Brain microvascular endothelial cell (primary cell): ENCODE data around the gene PIWIL4.
"Not testable (repeated sequence)": the region's sequence is repeated elsewhere in the genome, so short reads cannot be mapped to it uniquely, and the experiment has no call there.

ENCODE experiments used
- DNase-seq: peaks from one replicate; pipeline ENCODE4 v3.0.0-alpha.2; 2020
- H3K27ac ChIP-seq: fragments of 250-450 bp; sonication (Bioruptor Pico); 2 replicates; pipeline ENCODE4 v1.5.1; 2020; ENCODE audit warnings: mild to moderate bottlenecking, moderate library complexity
- H3K27me3 ChIP-seq: fragments of 250-450 bp; sonication (Bioruptor Pico); replicated peaks from 2 replicates; pipeline ENCODE4 v1.5.1; 2020; ENCODE audit warnings: mild to moderate bottlenecking
- H3K36me3 ChIP-seq: fragments of 250-450 bp; sonication (Bioruptor Pico); replicated peaks from 2 replicates; pipeline ENCODE4 v1.5.1; 2020; ENCODE audit warnings: mild to moderate bottlenecking
- H3K4me3 ChIP-seq: 2 replicates; pipeline ENCODE4 v1.5.1; 2011; ENCODE audit warnings: low read depth, mild to moderate bottlenecking, control low read depth, low read length, moderate library complexity
- in situ Hi-C: cut with HindIII; loops from 2 replicates; pipeline ENCODE4 v1.10.0; 2017; ENCODE audit warnings: low sequenced_read_pairs, low pct_ligation_motif_present
- TF ChIP-seq, protein P1 (sequence below): IDR thresholded peaks from 2 replicates; pipeline ENCODE4 v1.5.1; 2011; ENCODE audit warnings: low read depth, mild to moderate bottlenecking, moderate library complexity, low read length, control low read depth, inconsistent platforms; ENCODE audit errors: missing control alignments

The PIWIL4 gene

DNA sequence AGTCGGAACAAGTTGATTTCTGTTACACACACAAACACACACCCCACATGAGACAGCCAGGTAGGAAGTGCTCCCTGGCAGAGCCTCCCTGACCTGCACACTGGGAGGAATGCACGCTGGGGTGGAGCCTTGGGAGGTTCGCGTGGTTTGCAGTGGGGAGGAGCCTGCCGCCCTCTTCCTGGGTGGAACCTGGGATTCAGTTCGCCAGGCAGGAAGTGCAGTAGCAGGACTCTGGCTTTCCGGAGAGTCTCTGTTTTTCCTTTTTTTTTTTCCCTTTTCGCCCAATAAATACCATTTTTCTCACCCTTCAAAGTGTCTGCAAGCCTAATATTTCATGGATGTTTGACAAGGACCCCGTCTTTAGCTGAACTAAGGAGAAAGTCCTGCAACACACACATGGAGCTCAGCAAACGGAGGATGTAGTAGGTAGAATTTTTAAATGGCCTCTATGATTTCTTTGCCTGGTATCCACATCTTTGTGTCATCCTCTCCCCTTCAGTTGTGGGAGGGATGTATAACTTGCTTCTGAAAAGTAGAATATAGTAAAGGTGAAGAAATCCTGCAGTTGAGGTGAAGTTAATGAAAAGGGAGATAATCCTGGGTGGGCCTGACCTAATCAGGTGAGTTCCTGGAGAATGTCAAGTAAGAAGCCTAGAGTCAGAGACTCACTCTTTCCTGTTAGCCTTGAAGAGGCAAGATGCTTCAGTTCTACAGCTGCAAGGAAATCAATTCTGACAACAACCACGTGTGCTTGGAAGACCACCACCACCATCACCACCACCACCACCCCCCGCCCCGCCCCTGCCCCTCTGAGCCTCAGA is 72.9 kb downstream of the PIWIL4 start:
- Histone ChIP-seq H3K4me3 (no peak overlapping the region), H3K27ac (no peak overlapping the region), H3K36me3 (no peaks in the 10 kb centered on the region), H3K27me3 (no peaks in the 10 kb centered on the region)
- in situ Hi-C loops: no loop called here
- no peak for DNase-seq
- TF ChIP-seq, protein P1, sequence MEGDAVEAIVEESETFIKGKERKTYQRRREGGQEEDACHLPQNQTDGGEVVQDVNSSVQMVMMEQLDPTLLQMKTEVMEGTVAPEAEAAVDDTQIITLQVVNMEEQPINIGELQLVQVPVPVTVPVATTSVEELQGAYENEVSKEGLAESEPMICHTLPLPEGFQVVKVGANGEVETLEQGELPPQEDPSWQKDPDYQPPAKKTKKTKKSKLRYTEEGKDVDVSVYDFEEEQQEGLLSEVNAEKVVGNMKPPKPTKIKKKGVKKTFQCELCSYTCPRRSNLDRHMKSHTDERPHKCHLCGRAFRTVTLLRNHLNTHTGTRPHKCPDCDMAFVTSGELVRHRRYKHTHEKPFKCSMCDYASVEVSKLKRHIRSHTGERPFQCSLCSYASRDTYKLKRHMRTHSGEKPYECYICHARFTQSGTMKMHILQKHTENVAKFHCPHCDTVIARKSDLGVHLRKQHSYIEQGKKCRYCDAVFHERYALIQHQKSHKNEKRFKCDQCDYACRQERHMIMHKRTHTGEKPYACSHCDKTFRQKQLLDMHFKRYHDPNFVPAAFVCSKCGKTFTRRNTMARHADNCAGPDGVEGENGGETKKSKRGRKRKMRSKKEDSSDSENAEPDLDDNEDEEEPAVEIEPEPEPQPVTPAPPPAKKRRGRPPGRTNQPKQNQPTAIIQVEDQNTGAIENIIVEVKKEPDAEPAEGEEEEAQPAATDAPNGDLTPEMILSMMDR: no peak

- Histone ChIP-seq H3K4me3 (no peak overlapping the region), H3K27ac (no peak overlapping the region), H3K36me3 (no peaks in the 10 kb centered on the region), H3K27me3 (no peaks in the 10 kb centered on the region)
- TF ChIP-seq, protein P1: no peak
- no peak for DNase-seq
- in situ Hi-C loops: no loop called here
Observed at GRCh38 chr11:94641167-94641761, 74.1 kb downstream of the PIWIL4 start.

GRCh38 chr11:94643186-94643585 is 76.0 kb downstream of the PIWIL4 start:
- DNase-seq, in situ Hi-C loops, H3K27me3 ChIP-seq, H3K36me3 ChIP-seq, H3K4me3 ChIP-seq, H3K27ac ChIP-seq: not testable (repeated sequence)

GRCh38 chr11:94647926-94648325 is 80.8 kb downstream of the PIWIL4 start:
- Histone ChIP-seq H3K27ac (no peak overlapping the region), H3K4me3 (no peak overlapping the region), H3K36me3 (no peaks in the 10 kb centered on the region), H3K27me3 (no peaks in the 10 kb centered on the region)
- no peak for DNase-seq
- TF ChIP-seq, protein P1: no peak
- in situ Hi-C loops: no loop called here

DNA sequence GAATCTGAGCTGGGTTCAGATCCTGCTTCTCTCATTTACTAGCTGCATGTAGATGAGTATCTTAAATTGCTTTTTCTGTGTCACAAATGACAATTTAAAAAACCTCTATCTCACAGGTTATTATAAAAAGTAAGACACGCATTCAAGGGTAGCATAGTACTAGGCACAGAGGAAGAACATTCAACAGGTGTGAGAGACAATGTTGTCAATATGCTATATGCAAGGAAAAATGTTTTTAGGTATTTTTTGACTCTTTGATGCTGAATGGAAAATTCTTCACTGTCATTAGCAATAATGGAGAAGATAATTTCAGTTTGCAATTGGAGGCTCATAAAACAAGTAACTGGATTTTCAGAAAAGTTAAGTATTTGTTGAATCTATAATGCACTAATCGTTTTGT is 81.6 kb downstream of the PIWIL4 start:
- no peak for DNase-seq
- TF ChIP-seq, protein P1: no peak
- in situ Hi-C loops: no loop called here
- H3K36me3 ChIP-seq: no peaks in the 10 kb centered on the region
- no peak overlapping the region for H3K4me3 ChIP-seq
- no peak overlapping the region for H3K27ac ChIP-seq
- H3K27me3 ChIP-seq: no peaks in the 10 kb centered on the region

DNA sequence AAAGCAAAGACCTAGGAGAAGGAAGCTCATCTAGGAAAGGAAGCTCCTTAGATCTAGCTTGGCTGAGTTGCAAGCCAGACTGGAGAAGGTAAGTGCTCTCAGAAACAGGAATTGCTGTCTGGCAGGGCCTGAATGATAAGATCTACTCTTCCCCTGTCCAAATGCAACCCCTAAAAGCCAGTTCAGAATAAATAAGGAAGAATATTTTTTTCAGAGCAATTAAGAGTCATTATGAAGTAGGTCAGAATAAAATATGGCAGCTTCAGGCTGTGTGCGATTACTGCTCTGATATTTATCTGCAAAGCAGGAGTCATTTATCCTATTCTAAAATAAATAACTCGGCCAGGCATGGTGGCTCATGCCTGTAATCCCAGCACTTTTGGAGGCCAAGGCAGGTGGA is 82.1 kb downstream of the PIWIL4 start:
- no peak for DNase-seq
- no peaks in the 10 kb centered on the region for H3K36me3 ChIP-seq
- TF ChIP-seq, protein P1: no peak
- in situ Hi-C loops: no loop called here
- no peaks in the 10 kb centered on the region for H3K27me3 ChIP-seq
- H3K27ac ChIP-seq: no peak overlapping the region
- H3K4me3 ChIP-seq: no peak overlapping the region
